ENCODE measurements around the gene DOCK2.

Gene DOCK2

GRCh38 chr5:169988947-169989346 lies 351.9 kb downstream of the DOCK2 start:
- H3K27ac ChIP-seq: no peak overlapping the region
- TF ChIP-seq, protein P1, sequence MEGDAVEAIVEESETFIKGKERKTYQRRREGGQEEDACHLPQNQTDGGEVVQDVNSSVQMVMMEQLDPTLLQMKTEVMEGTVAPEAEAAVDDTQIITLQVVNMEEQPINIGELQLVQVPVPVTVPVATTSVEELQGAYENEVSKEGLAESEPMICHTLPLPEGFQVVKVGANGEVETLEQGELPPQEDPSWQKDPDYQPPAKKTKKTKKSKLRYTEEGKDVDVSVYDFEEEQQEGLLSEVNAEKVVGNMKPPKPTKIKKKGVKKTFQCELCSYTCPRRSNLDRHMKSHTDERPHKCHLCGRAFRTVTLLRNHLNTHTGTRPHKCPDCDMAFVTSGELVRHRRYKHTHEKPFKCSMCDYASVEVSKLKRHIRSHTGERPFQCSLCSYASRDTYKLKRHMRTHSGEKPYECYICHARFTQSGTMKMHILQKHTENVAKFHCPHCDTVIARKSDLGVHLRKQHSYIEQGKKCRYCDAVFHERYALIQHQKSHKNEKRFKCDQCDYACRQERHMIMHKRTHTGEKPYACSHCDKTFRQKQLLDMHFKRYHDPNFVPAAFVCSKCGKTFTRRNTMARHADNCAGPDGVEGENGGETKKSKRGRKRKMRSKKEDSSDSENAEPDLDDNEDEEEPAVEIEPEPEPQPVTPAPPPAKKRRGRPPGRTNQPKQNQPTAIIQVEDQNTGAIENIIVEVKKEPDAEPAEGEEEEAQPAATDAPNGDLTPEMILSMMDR (conservative IDR thresholded peaks at IDR 0.05): no peak

GRCh38 chr5:169989365-169989764 lies 352.3 kb downstream of the DOCK2 start:
- TF ChIP-seq, protein P1 (conservative IDR thresholded peaks at IDR 0.05): no peak
- H3K27ac ChIP-seq: no peak overlapping the region

DNA sequence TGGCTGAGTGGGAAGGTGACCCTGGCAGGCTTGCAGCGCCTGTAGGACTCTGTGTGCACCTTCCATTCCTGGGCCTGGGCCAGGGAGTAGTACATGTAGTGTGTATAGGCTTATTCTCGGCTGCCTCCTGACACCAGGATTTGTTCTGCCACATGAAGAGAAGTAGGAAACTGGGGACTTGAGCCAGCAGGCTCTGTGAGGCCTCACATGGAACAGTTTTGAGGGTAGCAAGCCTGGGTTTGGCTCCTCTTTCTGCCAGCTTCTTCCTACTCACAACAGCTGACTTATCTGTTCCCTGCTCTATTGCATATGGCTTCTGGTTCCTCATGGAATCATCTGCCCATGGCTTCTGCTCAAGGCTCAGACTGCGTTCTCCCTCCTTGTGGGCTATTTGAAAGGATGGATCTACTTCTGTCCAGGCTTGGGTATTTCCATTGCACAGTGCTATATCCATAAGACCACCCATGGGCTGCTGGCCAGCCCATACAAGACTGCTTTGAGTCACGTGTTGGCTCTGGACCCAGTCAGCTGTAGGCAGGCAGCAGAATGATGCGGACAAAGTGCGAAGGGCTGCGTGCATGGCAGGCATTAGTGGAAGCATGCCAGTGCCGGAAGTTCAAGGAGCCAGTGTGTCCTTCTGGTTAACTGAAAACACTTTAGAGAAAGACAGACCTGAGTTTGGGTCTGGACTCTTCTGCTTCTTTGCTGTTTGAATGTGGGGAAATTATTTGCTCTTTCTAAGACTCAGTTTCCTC lies 354.2 kb downstream of the DOCK2 start:
- H3K27ac ChIP-seq: no peak overlapping the region
- TF ChIP-seq, protein P1 (conservative IDR thresholded peaks at IDR 0.05): no peak

DNA sequence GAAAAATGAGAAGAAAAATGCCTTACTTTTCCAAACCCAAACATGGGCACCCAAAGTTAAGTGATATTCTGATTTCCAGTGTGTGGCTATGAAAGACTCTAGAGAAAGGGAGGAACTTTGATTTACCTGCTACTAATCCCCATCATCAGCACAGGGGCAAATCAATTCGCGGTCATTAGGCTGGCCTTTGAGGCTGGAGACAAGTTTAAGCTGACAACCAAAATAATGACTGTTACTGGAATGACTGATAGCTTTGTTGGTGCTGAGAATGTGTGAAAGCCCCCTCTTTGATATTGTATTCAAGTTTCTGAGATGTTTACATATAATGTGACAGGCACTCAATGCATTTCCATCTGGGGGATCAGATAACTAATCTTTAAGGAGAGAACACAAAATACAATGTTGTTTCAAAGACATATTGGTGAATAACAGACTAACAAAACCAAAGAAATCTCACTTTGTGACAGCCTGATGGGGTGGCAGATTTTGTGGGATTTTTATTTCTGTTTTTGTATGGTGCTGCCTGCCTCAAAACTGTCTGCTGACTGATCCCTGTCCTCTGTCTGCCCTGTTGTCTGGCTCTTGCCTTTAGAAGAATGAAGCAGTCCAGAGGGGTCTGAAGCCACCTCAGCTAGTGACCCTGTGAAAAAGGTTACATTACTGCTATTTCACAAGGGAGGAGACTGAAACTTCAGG lies 355.9 kb downstream of the DOCK2 start:
- H3K27ac ChIP-seq: no peak overlapping the region
- TF ChIP-seq, protein P1 (conservative IDR thresholded peaks at IDR 0.05): no peak

DNA sequence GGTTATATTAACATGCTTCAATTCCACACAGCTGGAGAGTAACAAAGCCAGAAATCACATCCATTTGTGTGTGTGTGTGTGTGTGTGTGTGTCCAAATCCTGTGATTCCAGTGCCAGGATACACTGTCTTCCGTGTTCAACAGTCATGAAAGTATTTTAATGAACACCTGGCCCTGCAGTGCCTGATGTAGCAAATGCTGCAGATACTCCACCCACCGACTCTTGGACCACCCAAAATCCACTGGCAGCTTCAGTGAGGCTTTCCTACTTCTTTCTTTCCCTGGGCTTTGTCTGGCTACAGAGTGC lies 356.4 kb downstream of the DOCK2 start:
- TF ChIP-seq, protein P1 (conservative IDR thresholded peaks at IDR 0.05): no peak
- no peak overlapping the region for H3K27ac ChIP-seq

DNA sequence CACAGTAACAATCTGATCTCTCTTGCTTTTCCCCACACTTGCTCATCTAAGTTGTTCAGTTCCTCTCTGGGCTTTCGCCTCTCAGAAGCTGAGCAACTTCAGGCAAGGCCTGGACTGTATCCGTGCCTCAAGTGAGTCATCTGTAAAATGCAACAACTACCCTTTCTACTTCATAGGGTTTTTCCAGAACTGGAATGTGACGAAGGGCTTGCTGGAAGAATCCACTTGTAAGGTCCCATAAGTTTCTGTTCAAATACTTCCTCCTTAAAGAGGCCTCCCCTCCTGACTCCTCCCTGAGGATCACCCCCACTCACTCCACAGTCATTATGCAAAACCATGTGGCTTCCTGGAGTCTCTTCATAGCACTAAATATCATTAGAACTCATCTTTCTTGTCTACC lies 360.7 kb downstream of the DOCK2 start:
- TF ChIP-seq, protein P1 (conservative IDR thresholded peaks at IDR 0.05): no peak
- H3K27ac ChIP-seq: no peak overlapping the region

DNA sequence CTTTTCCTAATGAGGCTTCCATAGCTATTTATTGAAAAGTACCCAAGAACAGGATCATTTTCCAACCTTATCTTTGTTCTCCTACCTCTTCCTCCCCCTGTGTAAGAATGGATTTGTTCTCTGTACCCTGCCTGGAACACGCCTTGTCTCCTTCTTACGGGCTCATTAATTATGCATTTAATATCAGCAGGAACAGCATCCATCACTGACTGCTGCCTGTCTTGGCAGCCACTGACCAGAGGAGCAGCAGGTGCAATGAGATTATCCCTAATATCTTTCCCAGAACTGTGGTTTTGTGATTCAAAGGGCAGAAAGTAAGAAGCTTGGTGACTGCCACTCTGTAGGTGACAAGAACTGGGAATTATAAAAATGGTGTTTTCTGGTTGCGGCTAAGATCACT lies 362.5 kb downstream of the DOCK2 start:
- H3K27ac ChIP-seq: no peak overlapping the region
- TF ChIP-seq, protein P1 (conservative IDR thresholded peaks at IDR 0.05): no peak
